BLaER1 treated with 17β-estradiol and CSF1 and Interleukin-3, amounts not matched to agents 10 nM and 100 nM (cell line): Measurements from ENCODE around the gene HYLS1.

ENCODE experiments used
- H3K27ac ChIP-seq, 11 experiments: shearing (Covaris generic); formaldehyde crosslinking; 2 replicates each; pipeline ENCODE4 v1.8.1; 2022
- H3K27me3 ChIP-seq, 11 experiments: shearing (Covaris generic); formaldehyde crosslinking; 2 replicates each; pipeline ENCODE4 v1.8.1; 2022
- H3K36me3 ChIP-seq, 11 experiments: shearing (Covaris generic); formaldehyde crosslinking; 2 replicates each; pipeline ENCODE4 v1.8.1; 2022
- H3K4me1 ChIP-seq, 10 experiments: shearing (Covaris generic); formaldehyde crosslinking; 2 replicates each; pipeline ENCODE4 v1.8.1; 2022
- H3K4me2 ChIP-seq, 11 experiments: shearing (Covaris generic); formaldehyde crosslinking; 2 replicates each; pipeline ENCODE4 v1.8.1; 2022
- H3K4me3 ChIP-seq, 10 experiments: shearing (Covaris generic); formaldehyde crosslinking; 2 replicates each; pipeline ENCODE4 v1.8.1; 2022
- H3K9ac ChIP-seq, 11 experiments: shearing (Covaris generic); formaldehyde crosslinking; 2 replicates each; pipeline ENCODE4 v1.8.1; 2022
- H3K9me3 ChIP-seq, 11 experiments: shearing (Covaris generic); formaldehyde crosslinking; replicated peaks in 1 of 11; 2 replicates each; pipeline ENCODE4 v1.8.1; 2022
- H4K20me1 ChIP-seq, 11 experiments: shearing (Covaris generic); formaldehyde crosslinking; 2 replicates each; pipeline ENCODE4 v1.8.1; 2022
- Cebpa-rat ChIP-seq, 11 experiments: shearing (Covaris generic); IDR thresholded peaks; 2 replicates each; pipeline ENCODE4 v1.8.1; 2022

HYLS1 gene

GRCh38 chr11:125926682-125927081 is 39.2 kb downstream of the HYLS1 start:
- H3K27ac ChIP-seq, result no peak overlapping the region
- H3K4me2 ChIP-seq, result no peak overlapping the region
- no peak overlapping the region for H3K9ac ChIP-seq
- H3K4me3 ChIP-seq, result no peak overlapping the region
- no peak for TF ChIP-seq Cebpa-rat (IDR thresholded peaks at IDR 0.05)
- no peaks in the 10 kb centered on the region for H3K27me3 ChIP-seq
- no peaks in the 10 kb centered on the region for H4K20me1 ChIP-seq
- H3K4me1 ChIP-seq, result peaks cover 0 to 7% (median 0%) of the 10 kb centered on the region in 10 experiments; a peak in 5 of 20 replicates
- H3K9me3 ChIP-seq, result no peaks in the 10 kb centered on the region
- H3K36me3 ChIP-seq, result no peaks in the 10 kb centered on the region

GRCh38 chr11:125929445-125930075 is 42.1 kb downstream of the HYLS1 start:
- Histone ChIP-seq H3K9me3 (no peaks in the 10 kb centered on the region), H3K4me1 (peaks cover 0 to 7% (median 0%) of the 10 kb centered on the region in 10 experiments; a peak in 5 of 20 replicates), H3K9ac (no peak overlapping the region), H4K20me1 (no peaks in the 10 kb centered on the region), H3K4me3 (no peak overlapping the region), H3K27ac (no peak overlapping the region), H3K27me3 (no peaks in the 10 kb centered on the region), H3K4me2 (peak overlapping the region in 1 of 11 experiments; percentile 41; a peak in 2 of 22 replicates), H3K36me3 (no peaks in the 10 kb centered on the region)
- TF ChIP-seq Cebpa-rat (IDR thresholded peaks at IDR 0.05), result 0 out of 22 replicates have a peak, but pooled peaks of 2 of the 11 experiments have one; percentile 24

DNA sequence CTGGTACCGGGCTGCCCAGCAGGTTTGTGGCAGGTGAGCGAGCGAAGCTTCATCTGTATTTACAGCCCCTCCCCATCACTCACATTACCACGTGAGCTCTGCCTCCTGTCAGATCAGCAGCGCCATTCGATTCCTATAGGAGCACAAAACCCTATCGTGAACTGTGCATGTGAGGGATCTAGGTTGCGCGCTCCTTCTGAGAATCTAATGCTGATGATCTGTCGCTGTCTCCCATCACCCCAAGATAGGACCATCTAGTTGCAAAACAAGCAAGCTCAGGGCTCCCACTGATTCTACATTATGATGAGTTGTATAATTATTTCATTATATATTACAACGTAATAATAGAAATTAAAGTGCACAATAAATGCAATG is 42.6 kb downstream of the HYLS1 start:
- no peak for TF ChIP-seq Cebpa-rat (IDR thresholded peaks at IDR 0.05)
- H3K27me3 ChIP-seq, result no peaks in the 10 kb centered on the region
- no peaks in the 10 kb centered on the region for H4K20me1 ChIP-seq
- no peaks in the 10 kb centered on the region for H3K36me3 ChIP-seq
- peak overlapping the region in 1 of 11 experiments; percentile 41; a peak in 2 of 22 replicates for H3K4me2 ChIP-seq
- peaks cover 0 to 7% (median 0%) of the 10 kb centered on the region in 10 experiments; a peak in 5 of 20 replicates for H3K4me1 ChIP-seq
- no peak overlapping the region for H3K9ac ChIP-seq
- H3K27ac ChIP-seq, result no peak overlapping the region
- no peaks in the 10 kb centered on the region for H3K9me3 ChIP-seq
- H3K4me3 ChIP-seq, result no peak overlapping the region

GRCh38 chr11:125931116-125931515 is 43.6 kb downstream of the HYLS1 start:
- TF ChIP-seq Cebpa-rat (IDR thresholded peaks at IDR 0.05), result no peak
- peaks cover 0 to 7% (median 0%) of the 10 kb centered on the region in 10 experiments; a peak in 5 of 20 replicates for H3K4me1 ChIP-seq
- no peaks in the 10 kb centered on the region for H3K27me3 ChIP-seq

DNA sequence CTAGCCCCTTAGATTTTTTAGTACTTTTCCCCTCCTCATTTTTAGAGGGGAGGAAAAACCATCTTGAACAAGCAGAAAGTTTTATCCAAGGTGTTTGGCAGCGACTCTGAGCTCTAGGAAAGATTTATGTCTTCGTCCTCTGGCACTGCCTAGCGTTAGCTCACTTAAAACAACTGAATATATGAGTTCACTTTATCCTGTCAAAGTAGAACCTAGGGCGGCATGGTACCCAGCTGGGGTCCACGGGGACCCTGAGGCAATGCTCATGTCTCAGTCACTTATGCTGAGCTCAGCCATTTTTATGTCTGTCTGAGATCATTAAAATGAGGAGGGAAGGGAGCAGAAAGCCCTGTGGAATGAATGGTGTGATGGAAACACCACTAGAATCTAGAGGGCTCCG is 44.2 kb downstream of the HYLS1 start:
- Histone ChIP-seq H3K9ac (no peak overlapping the region), H3K27ac (no peak overlapping the region), H3K4me1 (peaks cover 0 to 7% (median 0%) of the 10 kb centered on the region in 10 experiments; a peak in 5 of 20 replicates)

More at GRCh38 chr11:125931116-125931515, 43.6 kb downstream of the HYLS1 start:
- Histone ChIP-seq H3K9me3 (no peaks in the 10 kb centered on the region), H4K20me1 (no peaks in the 10 kb centered on the region), H3K9ac (no peak overlapping the region), H3K4me3 (no peak overlapping the region), H3K36me3 (no peaks in the 10 kb centered on the region), H3K4me2 (no peak overlapping the region), H3K27ac (no peak overlapping the region)

GRCh38 chr11:125932301-125932700 is 44.8 kb downstream of the HYLS1 start:
- no peak for TF ChIP-seq Cebpa-rat (IDR thresholded peaks at IDR 0.05)
- Histone ChIP-seq H3K4me2 (no peak overlapping the region), H3K9ac (no peak overlapping the region), H4K20me1 (no peaks in the 10 kb centered on the region), H3K9me3 (no peaks in the 10 kb centered on the region), H3K36me3 (no peaks in the 10 kb centered on the region), H3K27ac (no peak overlapping the region), H3K4me3 (no peak overlapping the region), H3K27me3 (no peaks in the 10 kb centered on the region), H3K4me1 (peaks cover 0 to 7% (median 0%) of the 10 kb centered on the region in 10 experiments; a peak in 5 of 20 replicates)

More for the DNA sequence above, 44.2 kb downstream of the HYLS1 start:
- Histone ChIP-seq H4K20me1 (no peaks in the 10 kb centered on the region), H3K4me3 (no peak overlapping the region), H3K4me2 (no peak overlapping the region), H3K9me3 (no peaks in the 10 kb centered on the region), H3K27me3 (no peaks in the 10 kb centered on the region), H3K36me3 (no peaks in the 10 kb centered on the region)
- TF ChIP-seq Cebpa-rat (IDR thresholded peaks at IDR 0.05), result no peak

GRCh38 chr11:125933030-125933813 is 45.8 kb downstream of the HYLS1 start:
- no peak for TF ChIP-seq Cebpa-rat (IDR thresholded peaks at IDR 0.05)
- no peaks in the 10 kb centered on the region for H4K20me1 ChIP-seq
- no peak overlapping the region for H3K4me3 ChIP-seq
- H3K36me3 ChIP-seq, result no peaks in the 10 kb centered on the region
- H3K9me3 ChIP-seq, result no peaks in the 10 kb centered on the region
- no peak overlapping the region for H3K9ac ChIP-seq
- no peaks in the 10 kb centered on the region for H3K27me3 ChIP-seq
- no peak overlapping the region for H3K4me2 ChIP-seq
- peaks cover 0 to 10% (median 3%) of the 10 kb centered on the region in 10 experiments; a peak in 12 of 20 replicates for H3K4me1 ChIP-seq
- H3K27ac ChIP-seq, result no peak overlapping the region

- H3K36me3 ChIP-seq, result no peaks in the 10 kb centered on the region
- H3K4me3 ChIP-seq, result no peak overlapping the region
- H3K27me3 ChIP-seq, result no peaks in the 10 kb centered on the region
- H3K9me3 ChIP-seq, result no peaks in the 10 kb centered on the region
- no peak overlapping the region for H3K4me2 ChIP-seq
- no peak for TF ChIP-seq Cebpa-rat (IDR thresholded peaks at IDR 0.05)
- H3K9ac ChIP-seq, result no peak overlapping the region
- H3K27ac ChIP-seq, result no peak overlapping the region
- H3K4me1 ChIP-seq, result peaks cover 0 to 16% (median 8%) of the 10 kb centered on the region in 10 experiments; a peak in 13 of 20 replicates
- H4K20me1 ChIP-seq, result no peaks in the 10 kb centered on the region
Observed at GRCh38 chr11:125934473-125934872, 47.0 kb downstream of the HYLS1 start.

DNA sequence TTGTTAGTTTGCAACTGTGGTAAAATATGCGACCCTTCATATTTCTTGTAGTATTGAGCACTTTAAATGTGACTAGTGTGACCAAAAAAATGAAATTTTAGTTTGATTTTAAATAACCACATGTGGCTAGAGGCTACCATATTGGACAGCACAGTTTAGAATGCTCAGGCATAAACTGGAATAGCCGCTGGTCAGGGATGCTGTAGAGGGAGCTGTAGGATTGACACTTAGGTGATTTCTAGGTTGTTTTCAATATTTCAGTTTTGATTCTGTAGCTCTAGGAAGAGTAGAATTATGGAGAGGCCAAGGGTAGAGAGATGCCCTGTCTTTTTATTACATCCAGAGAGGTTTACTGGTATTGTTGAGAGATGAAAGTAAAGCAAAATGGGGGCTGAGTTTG is 47.6 kb downstream of the HYLS1 start:
- Histone ChIP-seq H4K20me1 (no peaks in the 10 kb centered on the region), H3K9ac (no peak overlapping the region), H3K27ac (no peak overlapping the region), H3K27me3 (no peaks in the 10 kb centered on the region), H3K4me1 (peaks cover 0 to 10% (median 7%) of the 10 kb centered on the region in 10 experiments; a peak in 11 of 20 replicates), H3K4me2 (no peak overlapping the region), H3K9me3 (no peaks in the 10 kb centered on the region), H3K36me3 (no peaks in the 10 kb centered on the region), H3K4me3 (no peak overlapping the region)
- no peak for TF ChIP-seq Cebpa-rat (IDR thresholded peaks at IDR 0.05)
